SU-DHL-6 (cell line): Measurements from ENCODE around the gene ZNF541.

ENCODE experiments used
- EZH2phosphoT487 ChIP-seq: fragments of 200-600 bp; sonication (generic), shearing (Covaris generic); conservative IDR thresholded peaks from 2 replicates; pipeline ENCODE4 v1.6.1; 2018; ENCODE audit warnings: mild to moderate bottlenecking, antibody characterized with exemption, low read length, moderate library complexity, mixed read lengths
- TF ChIP-seq, protein P1 (sequence below): fragments of 200-600 bp; sonication (generic); IDR thresholded peaks from one replicate; pipeline ENCODE4 v1.5.1; 2017; ENCODE audit warnings: antibody characterized with exemption, mild to moderate bottlenecking, low read length, moderate library complexity; ENCODE audit not compliant: insufficient read depth, poor library complexity, severe bottlenecking

- TF ChIP-seq, protein P1, sequence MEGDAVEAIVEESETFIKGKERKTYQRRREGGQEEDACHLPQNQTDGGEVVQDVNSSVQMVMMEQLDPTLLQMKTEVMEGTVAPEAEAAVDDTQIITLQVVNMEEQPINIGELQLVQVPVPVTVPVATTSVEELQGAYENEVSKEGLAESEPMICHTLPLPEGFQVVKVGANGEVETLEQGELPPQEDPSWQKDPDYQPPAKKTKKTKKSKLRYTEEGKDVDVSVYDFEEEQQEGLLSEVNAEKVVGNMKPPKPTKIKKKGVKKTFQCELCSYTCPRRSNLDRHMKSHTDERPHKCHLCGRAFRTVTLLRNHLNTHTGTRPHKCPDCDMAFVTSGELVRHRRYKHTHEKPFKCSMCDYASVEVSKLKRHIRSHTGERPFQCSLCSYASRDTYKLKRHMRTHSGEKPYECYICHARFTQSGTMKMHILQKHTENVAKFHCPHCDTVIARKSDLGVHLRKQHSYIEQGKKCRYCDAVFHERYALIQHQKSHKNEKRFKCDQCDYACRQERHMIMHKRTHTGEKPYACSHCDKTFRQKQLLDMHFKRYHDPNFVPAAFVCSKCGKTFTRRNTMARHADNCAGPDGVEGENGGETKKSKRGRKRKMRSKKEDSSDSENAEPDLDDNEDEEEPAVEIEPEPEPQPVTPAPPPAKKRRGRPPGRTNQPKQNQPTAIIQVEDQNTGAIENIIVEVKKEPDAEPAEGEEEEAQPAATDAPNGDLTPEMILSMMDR, result no peak
- TF ChIP-seq EZH2phosphoT487, result no peak
These were observed 23.6 kb downstream of the ZNF541 start for GRCh38 chr19:47549261-47549862.
